Left lung (tissue), 10 donors: ENCODE measurements around the gene BOK. TPM values are rescaled to one million over a fixed set of nuclear protein-coding genes. Genes with fewer than 3 reads are reported as not detected.
"Not testable (repeated sequence)": the region's sequence is repeated elsewhere in the genome, so short reads cannot be mapped to it uniquely, and the experiment has no call there.

Experiments
- ATAC-seq: fragments of 200-7000 bp; cut with Tn5 transposase; one replicate; pipeline ENCODE4 v1.9.1; 2020; ENCODE audit warnings: moderate library complexity
- DNase-seq, 4 donors: peaks; one replicate each; pipeline ENCODE4 v3.0.0-alpha.2; 2013 to 2020
- H3K27ac ChIP-seq, 2 donors: fragments of 200-600 bp; sonication (generic) in 1 of 2; one replicate each; pipeline versions ENCODE4 v1.5.0 to v1.8.0; 2020 to 2021
- H3K27me3 ChIP-seq, 2 donors: fragments of 200-600 bp; sonication (generic) in 1 of 2; one replicate each; pipeline versions ENCODE4 v1.5.0 to v1.8.0; 2020 to 2021
- H3K36me3 ChIP-seq, 2 donors: fragments of 200-600 bp; sonication (generic) in 1 of 2; one replicate each; pipeline versions ENCODE4 v1.5.0 to v1.8.0; 2020 to 2021
- H3K4me1 ChIP-seq, 2 donors: fragments of 200-600 bp; one replicate each; pipeline ENCODE4 v1.8.0; 2021
- H3K4me3 ChIP-seq, 2 donors: fragments of 200-600 bp; sonication (generic) in 1 of 2; one replicate each; pipeline versions ENCODE4 v1.5.0 to v1.8.0; 2020 to 2021; ENCODE audit warnings: mild to moderate bottlenecking in 1 of 2
- H3K9me3 ChIP-seq, 2 donors: fragments of 200-600 bp; sonication (generic) in 1 of 2; one replicate each; pipeline versions ENCODE4 v1.5.0 to v1.8.0; 2020 to 2021
- CTCF ChIP-seq, 2 donors: fragments of 200-600 bp; sonication (generic) in 1 of 2; IDR thresholded peaks; one replicate each; pipeline versions ENCODE4 v1.5.0 to v1.8.0; 2021; ENCODE audit warnings: antibody characterized with exemption in 2 of 2
- intact Hi-C, 2 donors: fragments of 100-400 bp; cut with DNase I; formaldehyde crosslinking; loops; one replicate each; pipeline versions ENCODE4 v1.11.2 to v1.14.2; 2022
- polyA plus RNA-seq, 6 donors: library from polyadenylated mRNA; unstranded; fragments of 120-200 nt; gene quantifications; one replicate each; pipeline ENCODE4 v1.2.1, GENCODE V29; 2013; ENCODE audit not compliant: insufficient read length in 6 of 6
- total RNA-seq, 2 donors: library from RNA; stranded (reverse); fragmentation: NEBNext Ultra II Directional; extraction: Animal tissue kit (Norgen Biotek cat#: 25700); gene quantifications; one replicate each; pipeline ENCODE4 v1.2.1, GENCODE V29; 2021
- donor health status: DM: no; HTN: yes; CAD: no.
- donor health status: DM: no; HTN: no; CAD: no.

BOK gene
- total and polyA plus RNA-seq, 8 donors, result 17.8 to 66.5 (median 25.9) TPM

GRCh38 chr2:241522477-241522876, 36.1 kb upstream of the BOK start:
- Histone ChIP-seq H3K36me3 (no peaks in the 10 kb centered on the region), H3K9me3 (peaks cover 0 to 12% of the 10 kb centered on the region in 2 donors), H3K27me3 (peaks cover 0 to 10% of the 10 kb centered on the region in 2 donors), H3K4me3 (no peak overlapping the region), H3K27ac (no peak overlapping the region), H3K4me1 (no peaks in the 10 kb centered on the region)
- TF ChIP-seq CTCF (IDR thresholded peaks at IDR 0.05), result no peak
- DNase-seq (no peak), ATAC-seq (no peak)
- intact Hi-C loops, result no loop called here

GRCh38 chr2:241525818-241526780, 32.4 kb upstream of the BOK start:
- H3K4me1 ChIP-seq, DNase-seq, H3K27ac ChIP-seq, intact Hi-C loops, H3K27me3 ChIP-seq, ATAC-seq, H3K4me3 ChIP-seq, H3K36me3 ChIP-seq: not testable (repeated sequence)
- H3K9me3 ChIP-seq, result peaks cover 0 to 12% of the 10 kb centered on the region in 2 donors

GRCh38 chr2:241530571-241530970, 28.0 kb upstream of the BOK start:
- no peaks in the 10 kb centered on the region for H3K36me3 ChIP-seq
- H3K27ac ChIP-seq, result no peak overlapping the region
- intact Hi-C loops, result no loop called here
- ATAC-seq, result no peak
- no peak for TF ChIP-seq CTCF (IDR thresholded peaks at IDR 0.05)
- H3K4me1 ChIP-seq, result no peaks in the 10 kb centered on the region
- H3K4me3 ChIP-seq, result no peak overlapping the region
- DNase-seq, result no peak
- peaks cover 0 to 7% of the 10 kb centered on the region in 2 donors for H3K9me3 ChIP-seq
- no peaks in the 10 kb centered on the region for H3K27me3 ChIP-seq

GRCh38 chr2:241531161-241531722, 27.3 kb upstream of the BOK start:
- intact Hi-C loops, result no loop called here
- H3K36me3 ChIP-seq, result no peaks in the 10 kb centered on the region
- peaks cover 0 to 3% of the 10 kb centered on the region in 2 donors for H3K9me3 ChIP-seq
- DNase-seq (no peak), ATAC-seq (no peak)
- no peak overlapping the region for H3K27ac ChIP-seq
- no peak overlapping the region for H3K4me3 ChIP-seq
- H3K27me3 ChIP-seq, result no peaks in the 10 kb centered on the region
- TF ChIP-seq CTCF (IDR thresholded peaks at IDR 0.05), result no peak
- no peaks in the 10 kb centered on the region for H3K4me1 ChIP-seq

GRCh38 chr2:241532168-241532567, 26.4 kb upstream of the BOK start:
- Histone ChIP-seq H3K27me3 (no peaks in the 10 kb centered on the region), H3K4me1 (no peaks in the 10 kb centered on the region), H3K4me3 (no peak overlapping the region), H3K27ac (no peak overlapping the region), H3K9me3 (no peaks in the 10 kb centered on the region), H3K36me3 (no peaks in the 10 kb centered on the region)
- intact Hi-C loops, result no loop called here
- TF ChIP-seq CTCF (IDR thresholded peaks at IDR 0.05), result no peak
- no peak for ATAC-seq
- DNase-seq, result no peak
